ENCODE results near the gene ENO1.

The ENO1 gene

DNA sequence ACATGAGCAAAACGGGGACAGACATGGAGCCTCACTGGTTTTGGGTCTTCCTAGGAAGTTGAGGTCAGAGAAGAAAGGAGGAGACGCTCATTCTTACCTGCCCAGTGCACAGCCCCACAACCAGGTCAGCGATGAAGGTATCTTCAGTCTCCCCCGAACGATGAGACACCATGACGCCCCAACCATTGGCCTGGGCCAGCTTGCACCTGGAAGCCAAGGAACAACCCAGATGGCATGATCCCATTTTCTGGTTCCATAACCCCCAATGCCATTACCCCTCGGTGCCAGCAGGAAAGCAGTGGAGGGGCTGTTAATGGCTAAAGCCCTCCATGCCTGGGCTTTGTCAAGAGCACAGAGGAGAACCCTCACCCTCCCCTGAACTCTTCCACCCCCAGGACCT lies 15.3 kb downstream of the ENO1 start:
- no peak for DNase-seq (ENCODE audit: low read depth in 2 of 2)
- no peak overlapping the region for H3K4me3 ChIP-seq (replicated peaks in 1 of 2; ENCODE audit: low read depth in 2 of 2, low read length in 2 of 2)
- TF ChIP-seq, protein P1, sequence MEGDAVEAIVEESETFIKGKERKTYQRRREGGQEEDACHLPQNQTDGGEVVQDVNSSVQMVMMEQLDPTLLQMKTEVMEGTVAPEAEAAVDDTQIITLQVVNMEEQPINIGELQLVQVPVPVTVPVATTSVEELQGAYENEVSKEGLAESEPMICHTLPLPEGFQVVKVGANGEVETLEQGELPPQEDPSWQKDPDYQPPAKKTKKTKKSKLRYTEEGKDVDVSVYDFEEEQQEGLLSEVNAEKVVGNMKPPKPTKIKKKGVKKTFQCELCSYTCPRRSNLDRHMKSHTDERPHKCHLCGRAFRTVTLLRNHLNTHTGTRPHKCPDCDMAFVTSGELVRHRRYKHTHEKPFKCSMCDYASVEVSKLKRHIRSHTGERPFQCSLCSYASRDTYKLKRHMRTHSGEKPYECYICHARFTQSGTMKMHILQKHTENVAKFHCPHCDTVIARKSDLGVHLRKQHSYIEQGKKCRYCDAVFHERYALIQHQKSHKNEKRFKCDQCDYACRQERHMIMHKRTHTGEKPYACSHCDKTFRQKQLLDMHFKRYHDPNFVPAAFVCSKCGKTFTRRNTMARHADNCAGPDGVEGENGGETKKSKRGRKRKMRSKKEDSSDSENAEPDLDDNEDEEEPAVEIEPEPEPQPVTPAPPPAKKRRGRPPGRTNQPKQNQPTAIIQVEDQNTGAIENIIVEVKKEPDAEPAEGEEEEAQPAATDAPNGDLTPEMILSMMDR (IDR thresholded peaks at IDR 0.05; ENCODE audit: low read depth, low read length), result no peak

GRCh38 chr1:8862528-8862927 lies 16.0 kb downstream of the ENO1 start:
- no peak overlapping the region for H3K4me3 ChIP-seq (replicated peaks in 1 of 2; ENCODE audit: low read depth in 2 of 2, low read length in 2 of 2)
- TF ChIP-seq, protein P1 (IDR thresholded peaks at IDR 0.05; ENCODE audit: low read depth, low read length), result peak; percentile 63
- no peak for DNase-seq (ENCODE audit: low read depth in 2 of 2)

DNA sequence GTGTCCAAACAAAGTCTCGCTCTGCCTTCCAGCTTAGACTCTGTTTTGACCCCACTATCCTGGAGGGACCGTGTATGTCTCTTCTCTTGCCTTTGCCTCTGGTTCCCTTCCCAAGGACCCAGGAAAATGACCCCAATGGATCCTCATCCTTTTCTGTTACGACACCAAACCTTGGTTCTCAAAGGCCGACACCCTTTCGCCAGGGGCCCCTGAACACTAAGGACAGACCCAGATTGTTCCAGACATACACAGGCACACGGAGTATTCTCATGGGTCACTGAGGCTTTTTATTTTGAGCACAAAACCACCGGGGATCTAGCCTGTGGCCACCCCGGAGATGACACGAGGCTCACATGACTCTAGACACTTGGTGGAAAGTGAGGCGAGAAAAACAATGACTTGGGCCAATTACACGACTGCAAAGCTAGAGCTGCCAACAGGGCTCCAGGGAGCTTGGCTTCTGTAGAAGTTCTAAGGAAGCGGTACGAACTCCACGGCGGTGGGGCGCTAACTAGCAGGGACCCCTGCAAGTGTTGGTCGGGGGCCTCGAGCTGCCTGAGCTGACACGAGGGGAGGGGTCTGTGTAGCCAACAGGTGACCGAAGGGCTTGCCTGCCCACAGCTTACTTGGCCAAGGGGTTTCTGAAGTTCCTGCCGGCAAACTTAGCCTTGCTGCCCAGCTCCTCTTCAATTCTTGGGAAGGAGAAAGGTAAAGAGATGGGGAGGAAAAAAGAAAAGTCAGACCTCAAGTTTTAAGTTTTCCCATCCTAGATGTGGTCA lies 17.6 kb downstream of the ENO1 start:
- TF ChIP-seq, protein P1 (IDR thresholded peaks at IDR 0.05; ENCODE audit: low read depth, low read length), result no peak
- no peak for DNase-seq (ENCODE audit: low read depth in 2 of 2)
- H3K4me3 ChIP-seq (replicated peaks in 1 of 2; ENCODE audit: low read depth in 2 of 2, low read length in 2 of 2), result no peak overlapping the region

- peak; percentile 75 to 76 for DNase-seq (ENCODE audit: low read depth in 2 of 2)
- no peak overlapping the region for H3K4me3 ChIP-seq (replicated peaks in 1 of 2; ENCODE audit: low read depth in 2 of 2, low read length in 2 of 2)
- TF ChIP-seq, protein P1 (IDR thresholded peaks at IDR 0.05; ENCODE audit: low read depth, low read length), result peak; percentile 50
These were observed 19.4 kb downstream of the ENO1 start for GRCh38 chr1:8858888-8859706.

- no peak overlapping the region for H3K4me3 ChIP-seq (replicated peaks in 1 of 2; ENCODE audit: low read depth in 2 of 2, low read length in 2 of 2)
- TF ChIP-seq, protein P1 (IDR thresholded peaks at IDR 0.05; ENCODE audit: low read depth, low read length), result no peak
- peak; percentile 82 to 92 for DNase-seq (ENCODE audit: low read depth in 2 of 2)
These were observed 20.3 kb downstream of the ENO1 start for GRCh38 chr1:8858112-8858668.

DNA sequence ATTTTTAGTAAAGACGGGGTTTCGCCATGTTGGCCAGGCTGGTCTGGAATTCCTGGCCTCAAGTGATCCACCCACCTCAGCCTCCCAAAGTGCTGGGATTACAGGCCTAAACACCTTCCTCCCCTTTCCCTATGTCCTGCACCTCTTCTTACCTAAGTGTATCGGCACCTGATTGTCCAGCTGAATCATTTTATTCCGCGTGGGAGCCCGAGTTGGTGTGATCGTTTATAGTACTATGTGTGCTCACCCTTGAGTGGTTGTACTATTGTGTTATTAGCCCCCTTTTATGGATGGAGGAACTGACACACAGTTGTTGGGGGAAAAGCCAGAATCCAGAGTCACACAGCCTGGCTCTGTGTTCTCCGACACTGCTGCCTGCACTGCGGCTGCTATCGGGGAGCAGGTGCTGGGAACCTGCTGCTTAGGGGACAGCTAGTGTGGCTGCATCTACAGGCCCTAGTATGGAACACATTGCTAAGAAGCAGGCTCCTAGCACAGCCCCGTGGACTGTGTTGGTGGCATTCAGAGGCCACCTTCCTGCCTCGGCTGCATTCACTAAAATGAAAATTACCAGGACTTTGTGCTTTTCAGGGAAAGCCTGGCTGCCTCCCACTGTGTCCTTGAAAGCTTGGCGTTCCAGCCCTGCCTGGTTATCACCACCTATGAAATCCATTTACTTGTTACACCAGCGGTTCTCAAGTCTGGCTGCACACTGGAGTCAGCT lies 21.6 kb downstream of the ENO1 start:
- H3K4me3 ChIP-seq (replicated peaks in 1 of 2; ENCODE audit: low read depth in 2 of 2, low read length in 2 of 2), result no peak overlapping the region
- no peak for DNase-seq (ENCODE audit: low read depth in 2 of 2)
- TF ChIP-seq, protein P1 (IDR thresholded peaks at IDR 0.05; ENCODE audit: low read depth, low read length), result no peak
